NCI-H345 (cell line): ENCODE data around the gene NECAB2.
A peak's percentile ranks its signal among the peaks of the same experiment; 100 is the strongest.
"Not testable (repeated sequence)": the region's sequence is repeated elsewhere in the genome, so short reads cannot be mapped to it uniquely, and the experiment has no call there.

Experiments
- DNase-seq: peaks from one replicate; lab custom pipeline; 2025; lab: John Stamatoyannopoulos, UW

Gene NECAB2

GRCh38 chr16:83936581-83937165, 31.4 kb upstream of the NECAB2 start:
- no peak for DNase-seq

- no peak for DNase-seq
These were observed 30.8 kb upstream of the NECAB2 start for GRCh38 chr16:83937267-83937666.

GRCh38 chr16:83937922-83938885, 29.8 kb upstream of the NECAB2 start:
- DNase-seq = no peak

- DNase-seq = no peak
These were observed 28.7 kb upstream of the NECAB2 start for GRCh38 chr16:83939266-83939855.

GRCh38 chr16:83940119-83940518, 27.9 kb upstream of the NECAB2 start:
- no peak for DNase-seq

GRCh38 chr16:83940630-83941378, 27.2 kb upstream of the NECAB2 start:
- DNase-seq = peak; percentile 28

GRCh38 chr16:83941546-83941945, 26.5 kb upstream of the NECAB2 start:
- DNase-seq = not testable (repeated sequence)

- DNase-seq = no peak
These were observed 26.0 kb upstream of the NECAB2 start for GRCh38 chr16:83942074-83942473.

- no peak for DNase-seq
These were observed 25.1 kb upstream of the NECAB2 start for GRCh38 chr16:83942815-83943515.

- DNase-seq = no peak
These were observed 24.5 kb upstream of the NECAB2 start for GRCh38 chr16:83943516-83944050.

- DNase-seq = no peak
These were observed 22.5 kb upstream of the NECAB2 start for GRCh38 chr16:83945587-83945986.

GRCh38 chr16:83946154-83946780, 21.8 kb upstream of the NECAB2 start:
- DNase-seq = no peak

GRCh38 chr16:83946781-83947566, 21.1 kb upstream of the NECAB2 start:
- no peak for DNase-seq

- no peak for DNase-seq
These were observed 20.3 kb upstream of the NECAB2 start for GRCh38 chr16:83947642-83948234.

- DNase-seq = no peak
These were observed 18.9 kb upstream of the NECAB2 start for GRCh38 chr16:83948914-83949723.

- DNase-seq = no peak
These were observed 18.4 kb upstream of the NECAB2 start for GRCh38 chr16:83949724-83950001.

- not testable (repeated sequence) for DNase-seq
These were observed 17.1 kb upstream of the NECAB2 start for GRCh38 chr16:83950862-83951399.

GRCh38 chr16:83951544-83951943, 16.5 kb upstream of the NECAB2 start:
- no peak for DNase-seq

- peak; percentile 34 for DNase-seq
These were observed 15.5 kb upstream of the NECAB2 start for GRCh38 chr16:83952587-83952939.
